MM.1S (cell line): ENCODE data around the gene USP9X.

Source experiments
- DNase-seq: peaks from one replicate; pipeline ENCODE4 v3.0.0-alpha.2; 2015
- H2AFZ ChIP-seq: fragments of 300-600 bp; sonication (generic); 2 replicates; pipeline ENCODE4 v1.6.0; 2016; ENCODE audit warnings: antibody characterized with exemption, low read length
- H3F3A ChIP-seq: fragments of 300-600 bp; sonication (generic); 2 replicates; pipeline ENCODE4 v1.6.1; 2016; ENCODE audit warnings: mild to moderate bottlenecking, antibody characterized with exemption, low read length, moderate library complexity, mixed read lengths; ENCODE audit not compliant: insufficient read depth
- H3K27ac ChIP-seq: fragments of 300-600 bp; sonication (generic); 2 replicates; pipeline ENCODE4 v1.5.1; 2016; ENCODE audit warnings: mild to moderate bottlenecking, low read length
- H3K27me3 ChIP-seq: fragments of 300-600 bp; sonication (generic); replicated peaks from 2 replicates; pipeline ENCODE4 v1.6.0; 2016; ENCODE audit warnings: low read length; ENCODE audit not compliant: insufficient read depth
- H3K36me3 ChIP-seq: fragments of 300-600 bp; sonication (generic); replicated peaks from 2 replicates; pipeline ENCODE4 v1.6.1; 2016; ENCODE audit warnings: mild to moderate bottlenecking, low read length, mixed read lengths; ENCODE audit not compliant: insufficient read depth
- H3K4me1 ChIP-seq: fragments of 300-600 bp; sonication (generic); 2 replicates; pipeline ENCODE4 v1.6.1; 2016; ENCODE audit warnings: low read length, mixed read lengths
- H3K4me2 ChIP-seq: fragments of 300-600 bp; sonication (generic); 2 replicates; pipeline ENCODE4 v1.6.0; 2016; ENCODE audit warnings: low read depth, low read length
- H3K4me3 ChIP-seq: fragments of 300-600 bp; sonication (generic); 2 replicates; pipeline ENCODE4 v1.5.1; 2016; ENCODE audit warnings: low read length, mixed read lengths
- H3K79me2 ChIP-seq: fragments of 300-600 bp; sonication (generic); 2 replicates; pipeline ENCODE4 v1.6.1; 2016; ENCODE audit warnings: mixed run types, low read length, mixed read lengths
- H3K9ac ChIP-seq: fragments of 300-600 bp; sonication (generic); 2 replicates; pipeline ENCODE4 v1.6.1; 2016; ENCODE audit warnings: low read length, mixed read lengths
- H3K9me2 ChIP-seq: fragments of 300-600 bp; sonication (generic); replicated peaks from 2 replicates; pipeline ENCODE4 v1.6.1; 2016; ENCODE audit warnings: mild to moderate bottlenecking, low read length, mixed read lengths; ENCODE audit not compliant: insufficient read depth
- H3K9me3 ChIP-seq: fragments of 300-600 bp; sonication (generic); replicated peaks from 2 replicates; pipeline ENCODE4 v1.6.1; 2016; ENCODE audit warnings: mild to moderate bottlenecking, low read length, mixed read lengths; ENCODE audit not compliant: insufficient read depth
- H4K20me1 ChIP-seq: fragments of 300-600 bp; sonication (generic); 2 replicates; pipeline ENCODE4 v1.6.1; 2016; ENCODE audit warnings: mild to moderate bottlenecking, low read length, moderate library complexity, mixed read lengths; ENCODE audit not compliant: insufficient read depth
- EZH2 ChIP-seq: fragments of 300-600 bp; sonication (generic); optimal IDR thresholded peaks from 2 replicates; pipeline ENCODE3; 2017; ENCODE audit warnings: low read depth, mild to moderate bottlenecking, antibody characterized with exemption, low read length, mixed read lengths
- EZH2phosphoT487 ChIP-seq: fragments of 300-600 bp; sonication (generic); IDR thresholded peaks from 2 replicates; pipeline ENCODE4 v1.6.1; 2018; ENCODE audit warnings: antibody characterized with exemption, low read length
- TF ChIP-seq, protein P1 (sequence below): fragments of 300-600 bp; sonication (generic); IDR thresholded peaks from 2 replicates; pipeline ENCODE4 v1.5.1; 2016; ENCODE audit warnings: antibody characterized with exemption, low read length, mixed read lengths

USP9X gene

DNA sequence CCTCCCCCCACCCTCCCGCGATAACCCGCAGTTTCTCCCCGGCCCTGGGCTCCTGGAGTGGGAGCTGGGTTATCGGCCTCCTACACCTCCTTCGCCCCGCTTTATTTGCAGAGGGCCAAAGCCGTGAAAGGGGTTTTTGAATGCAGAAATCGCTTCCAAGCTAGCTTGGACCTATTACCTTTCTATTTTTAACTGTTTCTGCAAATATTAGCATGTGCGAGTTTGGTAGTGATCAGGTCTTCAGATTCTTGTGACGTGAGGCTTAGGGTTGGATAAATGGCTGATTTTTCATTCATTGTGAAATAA, 1.3 kb downstream of the USP9X start:
- Histone ChIP-seq H3K9me3 (no peaks in the 10 kb centered on the region), H3F3A (peaks cover 9% of the 10 kb centered on the region), H3K4me3 (peak overlapping the region; percentile 89), H3K4me2 (peak overlapping the region; percentile 79), H3K79me2 (peaks cover 62% of the 10 kb centered on the region), H3K9me2 (no peaks in the 10 kb centered on the region), H3K27me3 (no peaks in the 10 kb centered on the region), H3K4me1 (peaks cover 11% of the 10 kb centered on the region; the same call in 1 of the 2 replicates), H2AFZ (no peak overlapping the region), H3K9ac (peak overlapping the region; percentile 99), H3K27ac (peak overlapping the region; percentile 100), H3K36me3 (no peaks in the 10 kb centered on the region), H4K20me1 (peaks cover 27% of the 10 kb centered on the region)
- TF ChIP-seq EZH2phosphoT487: no peak
- TF ChIP-seq, protein P1, sequence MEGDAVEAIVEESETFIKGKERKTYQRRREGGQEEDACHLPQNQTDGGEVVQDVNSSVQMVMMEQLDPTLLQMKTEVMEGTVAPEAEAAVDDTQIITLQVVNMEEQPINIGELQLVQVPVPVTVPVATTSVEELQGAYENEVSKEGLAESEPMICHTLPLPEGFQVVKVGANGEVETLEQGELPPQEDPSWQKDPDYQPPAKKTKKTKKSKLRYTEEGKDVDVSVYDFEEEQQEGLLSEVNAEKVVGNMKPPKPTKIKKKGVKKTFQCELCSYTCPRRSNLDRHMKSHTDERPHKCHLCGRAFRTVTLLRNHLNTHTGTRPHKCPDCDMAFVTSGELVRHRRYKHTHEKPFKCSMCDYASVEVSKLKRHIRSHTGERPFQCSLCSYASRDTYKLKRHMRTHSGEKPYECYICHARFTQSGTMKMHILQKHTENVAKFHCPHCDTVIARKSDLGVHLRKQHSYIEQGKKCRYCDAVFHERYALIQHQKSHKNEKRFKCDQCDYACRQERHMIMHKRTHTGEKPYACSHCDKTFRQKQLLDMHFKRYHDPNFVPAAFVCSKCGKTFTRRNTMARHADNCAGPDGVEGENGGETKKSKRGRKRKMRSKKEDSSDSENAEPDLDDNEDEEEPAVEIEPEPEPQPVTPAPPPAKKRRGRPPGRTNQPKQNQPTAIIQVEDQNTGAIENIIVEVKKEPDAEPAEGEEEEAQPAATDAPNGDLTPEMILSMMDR: no peak
- no peak for TF ChIP-seq EZH2
- peak; percentile 41 for DNase-seq

DNA sequence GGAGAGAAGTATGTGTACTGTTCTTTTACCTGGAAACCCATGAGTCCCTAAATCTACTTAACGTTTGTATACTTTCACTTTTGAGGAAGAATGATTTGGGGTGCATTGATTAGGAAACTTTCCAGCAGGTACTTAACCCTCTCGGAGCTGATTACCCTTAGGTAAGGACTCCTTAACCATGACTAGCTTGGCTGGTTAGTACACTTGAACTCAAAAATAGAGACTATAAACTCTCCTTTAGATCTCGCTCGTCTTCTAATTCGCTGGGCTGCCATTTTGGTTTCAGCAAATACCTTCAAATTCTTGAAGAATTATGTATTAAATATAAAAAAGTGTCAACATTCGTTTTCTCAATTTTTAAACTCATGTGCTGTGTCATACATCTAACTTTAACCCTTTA, 2.0 kb downstream of the USP9X start:
- no peaks in the 10 kb centered on the region for H3K36me3 ChIP-seq
- H3K4me2 ChIP-seq: peak overlapping the region; percentile 79
- H3F3A ChIP-seq: peaks cover 9% of the 10 kb centered on the region
- no peaks in the 10 kb centered on the region for H3K27me3 ChIP-seq
- TF ChIP-seq EZH2phosphoT487: no peak
- TF ChIP-seq, protein P1: no peak
- TF ChIP-seq EZH2: no peak
- no peaks in the 10 kb centered on the region for H3K9me3 ChIP-seq
- H3K4me3 ChIP-seq: peak overlapping the region; percentile 89
- H2AFZ ChIP-seq: no peak overlapping the region
- peaks cover 32% of the 10 kb centered on the region for H4K20me1 ChIP-seq
- peaks cover 69% of the 10 kb centered on the region for H3K79me2 ChIP-seq
- no peak for DNase-seq
- peak overlapping the region; percentile 100; the same call in 1 of the 2 replicates for H3K27ac ChIP-seq
- peak overlapping the region; percentile 99 for H3K9ac ChIP-seq
- no peaks in the 10 kb centered on the region for H3K9me2 ChIP-seq
- peaks cover 11% of the 10 kb centered on the region; the same call in 1 of the 2 replicates for H3K4me1 ChIP-seq

DNA sequence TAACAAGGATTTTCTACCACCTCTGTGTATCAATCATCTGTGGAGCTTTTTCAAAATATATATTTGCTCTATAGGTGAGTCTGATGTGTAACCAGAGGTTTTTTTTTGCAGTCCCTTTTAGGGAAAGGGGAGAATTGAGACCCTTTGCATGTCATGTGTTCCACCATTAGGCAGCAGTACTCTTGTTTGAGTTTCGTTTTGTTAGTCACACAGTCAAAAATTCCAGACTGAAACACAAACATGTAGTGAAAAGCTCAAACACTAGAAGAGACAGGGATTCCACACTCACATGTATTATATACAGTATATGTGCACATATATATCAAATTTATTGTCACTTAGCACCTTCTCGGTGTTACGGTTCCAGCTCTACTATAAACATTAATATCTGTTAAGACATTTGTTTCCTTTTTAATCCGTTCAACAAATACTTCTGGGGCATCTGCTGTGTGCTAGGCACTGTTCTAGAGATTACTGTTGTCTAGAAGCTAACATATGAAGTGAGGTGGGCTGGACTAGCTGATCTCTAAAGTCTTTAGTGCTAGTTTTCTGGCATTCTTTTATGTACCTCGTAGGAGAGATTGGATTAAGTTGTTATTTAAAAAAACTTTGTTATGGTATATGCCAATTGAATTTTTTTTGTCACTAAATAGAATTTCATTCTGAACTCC, 5.5 kb downstream of the USP9X start:
- H2AFZ ChIP-seq: no peak overlapping the region
- H3K36me3 ChIP-seq: no peaks in the 10 kb centered on the region
- H3K9ac ChIP-seq: no peak overlapping the region
- H3K79me2 ChIP-seq: peaks cover 100% of the 10 kb centered on the region
- no peaks in the 10 kb centered on the region for H3K9me2 ChIP-seq
- peaks cover 55% of the 10 kb centered on the region for H4K20me1 ChIP-seq
- no peak overlapping the region for H3K27ac ChIP-seq
- peaks cover 11% of the 10 kb centered on the region; the same call in 1 of the 2 replicates for H3K4me1 ChIP-seq
- H3K9me3 ChIP-seq: no peaks in the 10 kb centered on the region
- peak overlapping the region; percentile 9; the same call in 1 of the 2 replicates for H3K4me2 ChIP-seq
- H3K4me3 ChIP-seq: no peak overlapping the region
- TF ChIP-seq, protein P1: no peak
- TF ChIP-seq EZH2phosphoT487: no peak
- no peak for TF ChIP-seq EZH2
- no peaks in the 10 kb centered on the region for H3K27me3 ChIP-seq
- DNase-seq: no peak
- peaks cover 6% of the 10 kb centered on the region; the same call in 1 of the 2 replicates for H3F3A ChIP-seq
